DOHH2 (cell line): ENCODE results near the gene PLCB4.

Experiments used
- H3F3A ChIP-seq: fragments of 200-600 bp; sonication (generic), shearing (Covaris generic); 2 replicates; pipeline ENCODE4 v1.6.0; 2016; ENCODE audit warnings: antibody characterized with exemption, mild to moderate bottlenecking; ENCODE audit not compliant: control insufficient read depth, insufficient read depth
- H3K27ac ChIP-seq: fragments of 200-600 bp; sonication (generic); 2 replicates; pipeline ENCODE4 v1.5.1; 2014; ENCODE audit warnings: low read depth, mild to moderate bottlenecking, low read length, moderate library complexity
- H3K27me3 ChIP-seq: fragments of 200-600 bp; sonication (generic); 2 replicates; pipeline ENCODE4 v1.6.1; 2014; ENCODE audit warnings: mild to moderate bottlenecking, low read length, mixed read lengths; ENCODE audit not compliant: control insufficient read depth
- H3K36me3 ChIP-seq: fragments of 200-600 bp; sonication (generic); 2 replicates; pipeline ENCODE4 v1.6.1; 2014; ENCODE audit warnings: mild to moderate bottlenecking, low read length, moderate library complexity, mixed read lengths; ENCODE audit not compliant: control insufficient read depth
- H3K4me1 ChIP-seq: fragments of 200-600 bp; sonication (generic); 2 replicates; pipeline ENCODE4 v1.6.1; 2014; ENCODE audit warnings: mild to moderate bottlenecking, low read length, mixed read lengths; ENCODE audit not compliant: control insufficient read depth
- H3K4me2 ChIP-seq: fragments of 200-600 bp; sonication (generic); 2 replicates; pipeline ENCODE4 v1.6.0; 2014; ENCODE audit warnings: mild to moderate bottlenecking, low read length, moderate library complexity
- H3K4me3 ChIP-seq: fragments of 200-600 bp; sonication (generic); 2 replicates; pipeline ENCODE4 v1.5.1; 2014; ENCODE audit warnings: mild to moderate bottlenecking, low read length, mixed read lengths
- H3K79me2 ChIP-seq: fragments of 200-600 bp; sonication (generic); 2 replicates; pipeline ENCODE4 v1.6.1; 2014; ENCODE audit warnings: mild to moderate bottlenecking, low read length, mixed read lengths; ENCODE audit not compliant: control insufficient read depth
- H3K9me2 ChIP-seq: fragments of 200-600 bp; sonication (generic); replicated peaks from 2 replicates; pipeline ENCODE4 v1.6.1; 2014; ENCODE audit warnings: mild to moderate bottlenecking, low read length, mixed read lengths; ENCODE audit not compliant: control insufficient read depth
- H3K9me3 ChIP-seq: fragments of 200-600 bp; sonication (generic); 2 replicates; pipeline ENCODE4 v1.6.1; 2014; ENCODE audit warnings: antibody characterized with exemption, low read length, mixed read lengths; ENCODE audit not compliant: control insufficient read depth, insufficient read depth
- H4K20me1 ChIP-seq: fragments of 200-600 bp; sonication (generic); 2 replicates; pipeline ENCODE4 v1.6.0; 2014; ENCODE audit warnings: low read depth, mild to moderate bottlenecking, antibody characterized with exemption, low read length, moderate library complexity; ENCODE audit not compliant: control insufficient read depth, insufficient read depth
- CTCF ChIP-seq: fragments of 200-600 bp; sonication (generic); IDR thresholded peaks from one replicate; pipeline ENCODE4 v1.5.1; 2014; ENCODE audit warnings: antibody characterized with exemption, mild to moderate bottlenecking, low read depth, low read length; ENCODE audit not compliant: poor library complexity, severe bottlenecking
- EZH2phosphoT487 ChIP-seq: fragments of 200-600 bp; sonication (generic); IDR thresholded peaks from 2 replicates; pipeline ENCODE4 v1.6.1; 2017; ENCODE audit warnings: borderline replicate concordance, mild to moderate bottlenecking, antibody characterized with exemption, low read length, moderate library complexity, mixed read lengths

The PLCB4 gene

GRCh38 chr20:9388813-9389161, 319.9 kb downstream of the PLCB4 start:
- Histone ChIP-seq H3K9me2 (no peaks in the 10 kb centered on the region), H4K20me1 (no peaks in the 10 kb centered on the region), H3K79me2 (no peaks in the 10 kb centered on the region), H3K4me3 (no peak overlapping the region), H3K9me3 (peaks cover 4% of the 10 kb centered on the region), H3K27me3 (no peaks in the 10 kb centered on the region), H3K27ac (no peak overlapping the region), H3F3A (no peaks in the 10 kb centered on the region), H3K36me3 (no peaks in the 10 kb centered on the region), H3K4me1 (no peaks in the 10 kb centered on the region), H3K4me2 (no peak overlapping the region)
- TF ChIP-seq CTCF (no peak), EZH2phosphoT487 (no peak)

GRCh38 chr20:9389346-9389745, 320.5 kb downstream of the PLCB4 start:
- H3K4me2 ChIP-seq, result no peak overlapping the region

GRCh38 chr20:9390441-9390840, 321.6 kb downstream of the PLCB4 start:
- Histone ChIP-seq H3K4me2 (no peak overlapping the region), H3F3A (no peaks in the 10 kb centered on the region), H3K27me3 (no peaks in the 10 kb centered on the region), H3K4me3 (no peak overlapping the region), H3K9me3 (peaks cover 4% of the 10 kb centered on the region), H3K9me2 (no peaks in the 10 kb centered on the region), H3K4me1 (no peaks in the 10 kb centered on the region), H3K36me3 (no peaks in the 10 kb centered on the region), H3K79me2 (no peaks in the 10 kb centered on the region), H3K27ac (no peak overlapping the region), H4K20me1 (no peaks in the 10 kb centered on the region)
- TF ChIP-seq CTCF, result no peak
- no peak for TF ChIP-seq EZH2phosphoT487

More at GRCh38 chr20:9389346-9389745, 320.5 kb downstream of the PLCB4 start:
- Histone ChIP-seq H3K9me2 (no peaks in the 10 kb centered on the region), H3F3A (no peaks in the 10 kb centered on the region), H3K4me3 (no peak overlapping the region), H3K79me2 (no peaks in the 10 kb centered on the region), H3K36me3 (no peaks in the 10 kb centered on the region), H3K27me3 (no peaks in the 10 kb centered on the region), H4K20me1 (no peaks in the 10 kb centered on the region), H3K4me1 (no peaks in the 10 kb centered on the region), H3K27ac (no peak overlapping the region), H3K9me3 (peaks cover 4% of the 10 kb centered on the region)
- TF ChIP-seq EZH2phosphoT487 (no peak), CTCF (no peak)
